Measurements from ENCODE around the gene LCE1F. TPM values are rescaled to one million over a fixed set of nuclear protein-coding genes. Genes with fewer than 3 reads are reported as not detected.

LCE1F gene
- total RNA-seq, 1 donor = not detected

DNA sequence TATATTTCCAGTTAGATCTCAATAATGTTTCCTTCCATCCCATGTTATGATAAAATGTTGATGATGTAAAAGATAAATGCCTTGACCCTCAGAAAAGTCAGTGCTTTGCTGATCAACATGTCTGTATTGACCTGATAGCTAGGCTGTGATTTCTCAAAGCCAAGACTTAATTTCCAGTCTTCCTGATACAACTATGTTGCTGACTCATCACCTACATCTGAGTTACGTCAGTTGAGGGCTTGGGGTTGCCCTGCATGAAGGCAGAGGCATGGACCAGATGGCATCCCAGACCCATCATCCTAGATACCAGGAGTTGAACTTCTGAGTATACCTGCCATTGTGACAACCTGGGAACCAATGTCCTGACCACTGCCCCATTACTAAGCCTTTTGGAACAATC is 26.4 kb downstream of the LCE1F start:
- no peaks in the 10 kb centered on the region for H3K27me3 ChIP-seq (ENCODE audit: insufficient read depth, low read length)
- H3K36me3 ChIP-seq (ENCODE audit: insufficient read depth, low read length) = no peaks in the 10 kb centered on the region
- no peak overlapping the region for H3K4me2 ChIP-seq (ENCODE audit: insufficient read depth, low read length)
- DNase-seq (ENCODE audit: insufficient read length, low spot score, missing footprints) = no peak
- H3K4me1 ChIP-seq (ENCODE audit: insufficient read depth, low read length) = no peaks in the 10 kb centered on the region
- H4K20me1 ChIP-seq (ENCODE audit: insufficient read depth, low read length) = no peaks in the 10 kb centered on the region
- H3K27ac ChIP-seq (ENCODE audit: low read depth, low read length) = no peak overlapping the region
- H3K4me3 ChIP-seq (ENCODE audit: insufficient read depth, low read length) = no peak overlapping the region
- H3K79me2 ChIP-seq (ENCODE audit: insufficient read depth, low read length) = no peaks in the 10 kb centered on the region
- no peak overlapping the region for H2AFZ ChIP-seq (ENCODE audit: low read length)
- TF ChIP-seq, protein P1, sequence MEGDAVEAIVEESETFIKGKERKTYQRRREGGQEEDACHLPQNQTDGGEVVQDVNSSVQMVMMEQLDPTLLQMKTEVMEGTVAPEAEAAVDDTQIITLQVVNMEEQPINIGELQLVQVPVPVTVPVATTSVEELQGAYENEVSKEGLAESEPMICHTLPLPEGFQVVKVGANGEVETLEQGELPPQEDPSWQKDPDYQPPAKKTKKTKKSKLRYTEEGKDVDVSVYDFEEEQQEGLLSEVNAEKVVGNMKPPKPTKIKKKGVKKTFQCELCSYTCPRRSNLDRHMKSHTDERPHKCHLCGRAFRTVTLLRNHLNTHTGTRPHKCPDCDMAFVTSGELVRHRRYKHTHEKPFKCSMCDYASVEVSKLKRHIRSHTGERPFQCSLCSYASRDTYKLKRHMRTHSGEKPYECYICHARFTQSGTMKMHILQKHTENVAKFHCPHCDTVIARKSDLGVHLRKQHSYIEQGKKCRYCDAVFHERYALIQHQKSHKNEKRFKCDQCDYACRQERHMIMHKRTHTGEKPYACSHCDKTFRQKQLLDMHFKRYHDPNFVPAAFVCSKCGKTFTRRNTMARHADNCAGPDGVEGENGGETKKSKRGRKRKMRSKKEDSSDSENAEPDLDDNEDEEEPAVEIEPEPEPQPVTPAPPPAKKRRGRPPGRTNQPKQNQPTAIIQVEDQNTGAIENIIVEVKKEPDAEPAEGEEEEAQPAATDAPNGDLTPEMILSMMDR (IDR thresholded peaks at IDR 0.05; ENCODE audit: extremely low read depth, low read depth, low read length) = no peak
- no peaks in the 10 kb centered on the region for H3K9me3 ChIP-seq (ENCODE audit: low read depth, low read length)

DNA sequence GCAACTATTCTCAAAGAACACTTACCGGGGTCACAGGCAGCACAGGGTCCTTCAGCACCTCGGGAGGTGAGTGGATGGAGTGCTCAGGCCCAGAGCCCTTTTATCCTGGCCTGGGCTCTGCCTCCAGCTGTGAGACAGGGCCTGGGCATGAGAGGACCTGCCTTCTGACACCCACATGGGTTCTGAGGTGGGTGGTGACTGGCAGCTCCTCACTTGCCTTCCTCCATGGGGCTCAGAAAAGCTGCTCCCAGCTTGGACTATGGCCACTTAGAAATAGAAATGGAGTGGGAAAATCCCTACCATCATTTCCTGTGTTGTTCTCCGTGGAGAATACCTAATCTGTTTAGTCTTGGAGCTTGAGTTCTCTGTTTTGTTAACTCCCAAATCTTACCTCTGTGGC is 31.6 kb downstream of the LCE1F start, which contains the start of gene LCE1C:
LCE1C (minus strand) TSS at position 76 of the 400 bp plus-strand sequence. CDS start 1,173 bp downstream, outside the sequence.
- no peak for DNase-seq (ENCODE audit: insufficient read length, low spot score, missing footprints)
- H3K4me2 ChIP-seq (ENCODE audit: insufficient read depth, low read length) = no peak within 1 kb of the TSS

DNA sequence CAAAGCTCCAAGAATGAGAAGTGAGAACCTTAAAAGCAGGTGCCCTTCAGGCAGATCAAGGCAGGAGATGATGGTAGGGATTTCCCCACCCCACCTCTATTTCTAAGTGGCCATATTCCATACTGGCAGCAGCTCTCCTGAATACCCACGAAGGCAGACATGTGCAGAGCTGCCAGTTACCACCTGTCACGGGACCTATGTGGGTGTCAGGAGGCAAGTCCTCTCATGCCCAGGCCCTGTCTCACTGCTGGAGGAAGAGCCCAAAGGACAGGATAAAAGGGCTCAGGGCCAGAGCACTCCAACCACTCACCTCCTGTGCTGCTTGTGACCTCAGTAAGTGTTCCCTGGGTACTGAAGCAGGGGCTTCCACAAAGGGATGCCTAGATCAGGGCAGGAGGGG is 36.1 kb downstream of the LCE1F start:
- Histone ChIP-seq H3K4me2 (ENCODE audit: insufficient read depth, low read length) (no peak overlapping the region), H3K4me3 (ENCODE audit: insufficient read depth, low read length) (no peak overlapping the region), H3K27ac (ENCODE audit: low read depth, low read length) (no peak overlapping the region), H3K27me3 (ENCODE audit: insufficient read depth, low read length) (no peaks in the 10 kb centered on the region), H3K4me1 (ENCODE audit: insufficient read depth, low read length) (no peaks in the 10 kb centered on the region), H2AFZ (ENCODE audit: low read length) (no peak overlapping the region), H3K9me3 (ENCODE audit: low read depth, low read length) (no peaks in the 10 kb centered on the region), H3K36me3 (ENCODE audit: insufficient read depth, low read length) (no peaks in the 10 kb centered on the region), H4K20me1 (ENCODE audit: insufficient read depth, low read length) (no peaks in the 10 kb centered on the region), H3K79me2 (ENCODE audit: insufficient read depth, low read length) (no peaks in the 10 kb centered on the region)
- TF ChIP-seq, protein P1 (IDR thresholded peaks at IDR 0.05; ENCODE audit: extremely low read depth, low read depth, low read length) = no peak
- DNase-seq (ENCODE audit: insufficient read length, low spot score, missing footprints) = no peak

More for the DNA sequence above, 31.6 kb downstream of the LCE1F start, which contains the start of gene LCE1C:
- no peak within 1 kb of the TSS for H3K27ac ChIP-seq (ENCODE audit: low read depth, low read length)
- TF ChIP-seq, protein P1 (IDR thresholded peaks at IDR 0.05; ENCODE audit: extremely low read depth, low read depth, low read length) = no peak
- no peaks in the 10 kb centered on the region for H3K36me3 ChIP-seq (ENCODE audit: insufficient read depth, low read length)
- H3K79me2 ChIP-seq (ENCODE audit: insufficient read depth, low read length) = no peaks in the 10 kb centered on the region
- H3K4me1 ChIP-seq (ENCODE audit: insufficient read depth, low read length) = no peaks in the 10 kb centered on the region
- no peaks in the 10 kb centered on the region for H3K9me3 ChIP-seq (ENCODE audit: low read depth, low read length)
- no peak within 1 kb of the TSS for H2AFZ ChIP-seq (ENCODE audit: low read length)
- H3K4me3 ChIP-seq (ENCODE audit: insufficient read depth, low read length) = no peak within 1 kb of the TSS
- no peaks in the 10 kb centered on the region for H4K20me1 ChIP-seq (ENCODE audit: insufficient read depth, low read length)
- H3K27me3 ChIP-seq (ENCODE audit: insufficient read depth, low read length) = no peaks in the 10 kb centered on the region

DNA sequence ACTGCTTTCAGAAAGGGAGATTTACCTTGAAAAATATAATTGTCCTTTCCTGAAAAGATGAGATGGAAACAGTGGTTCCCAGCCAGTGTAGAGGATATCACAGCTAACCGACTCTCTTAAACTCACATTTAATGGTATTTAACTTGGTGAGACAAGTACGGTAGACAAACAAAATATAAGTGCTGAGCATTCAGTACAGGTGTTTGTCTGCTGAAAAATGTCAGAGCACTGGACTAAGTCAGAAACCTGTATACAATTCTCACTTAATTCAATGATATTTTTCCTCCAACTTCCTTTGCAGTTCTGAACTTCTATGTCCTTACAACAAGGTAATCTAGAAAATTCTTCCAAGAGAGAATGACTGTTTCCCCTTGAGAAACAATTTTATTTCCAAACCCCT is 36.7 kb downstream of the LCE1F start, which contains the start of gene LCE1B:
LCE1B (plus strand) TSS at position 301 of the 400 bp plus-strand sequence. CDS start 476 bp downstream, outside the sequence.
- H2AFZ ChIP-seq (ENCODE audit: low read length) = no peak within 1 kb of the TSS
- TF ChIP-seq, protein P1 (IDR thresholded peaks at IDR 0.05; ENCODE audit: extremely low read depth, low read depth, low read length) = no peak
- H3K4me2 ChIP-seq (ENCODE audit: insufficient read depth, low read length) = no peak within 1 kb of the TSS
- H3K4me1 ChIP-seq (ENCODE audit: insufficient read depth, low read length) = no peaks in the 10 kb centered on the region
- no peaks in the 10 kb centered on the region for H3K36me3 ChIP-seq (ENCODE audit: insufficient read depth, low read length)
- no peak within 1 kb of the TSS for H3K4me3 ChIP-seq (ENCODE audit: insufficient read depth, low read length)
- no peaks in the 10 kb centered on the region for H3K27me3 ChIP-seq (ENCODE audit: insufficient read depth, low read length)
- H3K27ac ChIP-seq (ENCODE audit: low read depth, low read length) = no peak within 1 kb of the TSS
- no peaks in the 10 kb centered on the region for H4K20me1 ChIP-seq (ENCODE audit: insufficient read depth, low read length)
- H3K79me2 ChIP-seq (ENCODE audit: insufficient read depth, low read length) = no peaks in the 10 kb centered on the region
- no peak for DNase-seq (ENCODE audit: insufficient read length, low spot score, missing footprints)
- H3K9me3 ChIP-seq (ENCODE audit: low read depth, low read length) = no peaks in the 10 kb centered on the region
